ENCODE measurements around the gene ENOX2.
"Not testable (repeated sequence)": the region's sequence is repeated elsewhere in the genome, so short reads cannot be mapped to it uniquely, and the experiment has no call there.

ENOX2 gene

GRCh38 chrX:130902783-130903613 is at the start of gene ENOX2:
ENOX2 (minus strand) TSS chrX:130903209; CDS start chrX:130703216, 199,993 bp downstream.
- peak; percentile 86 for DNase-seq (ENCODE audit: low spot score)

GRCh38 chrX:130952266-130953043 is 49.4 kb upstream of the ENOX2 start:
- DNase-seq (ENCODE audit: low spot score), result no peak

GRCh38 chrX:130944230-130944629 is 41.2 kb upstream of the ENOX2 start:
- DNase-seq (ENCODE audit: low spot score), result no peak

GRCh38 chrX:130937101-130937500 is 34.1 kb upstream of the ENOX2 start:
- DNase-seq (ENCODE audit: low spot score), result no peak

GRCh38 chrX:130933358-130933757 is 30.3 kb upstream of the ENOX2 start:
- no peak for DNase-seq (ENCODE audit: low spot score)

- not testable (repeated sequence) for DNase-seq (ENCODE audit: low spot score)
These were observed 17.4 kb upstream of the ENOX2 start for GRCh38 chrX:130920405-130920804.

GRCh38 chrX:130919676-130920075 is 16.7 kb upstream of the ENOX2 start:
- not testable (repeated sequence) for DNase-seq (ENCODE audit: low spot score)

- DNase-seq (ENCODE audit: low spot score), result not testable (repeated sequence)
These were observed 15.5 kb upstream of the ENOX2 start for GRCh38 chrX:130918498-130918897.

GRCh38 chrX:130916636-130917422 is 13.8 kb upstream of the ENOX2 start:
- peak; percentile 64 for DNase-seq (ENCODE audit: low spot score)

- DNase-seq (ENCODE audit: low spot score), result no peak
These were observed 12.3 kb upstream of the ENOX2 start for GRCh38 chrX:130915302-130915701.

GRCh38 chrX:130909469-130910136 is 6.6 kb upstream of the ENOX2 start:
- no peak for DNase-seq (ENCODE audit: low spot score)

GRCh38 chrX:130906776-130907175 is 3.8 kb upstream of the ENOX2 start:
- DNase-seq (ENCODE audit: low spot score), result no peak

- no peak for DNase-seq (ENCODE audit: low spot score)
These were observed 595 bp downstream of the ENOX2 start for GRCh38 chrX:130902446-130902782.

- no peak for DNase-seq (ENCODE audit: low spot score)
These were observed 6.1 kb downstream of the ENOX2 start for GRCh38 chrX:130896802-130897501.

GRCh38 chrX:130896026-130896425 is 7.0 kb downstream of the ENOX2 start:
- no peak for DNase-seq (ENCODE audit: low spot score)

- DNase-seq (ENCODE audit: low spot score), result no peak
These were observed 7.7 kb downstream of the ENOX2 start for GRCh38 chrX:130895299-130895698.

GRCh38 chrX:130893356-130894085 is 9.5 kb downstream of the ENOX2 start:
- no peak for DNase-seq (ENCODE audit: low spot score)

GRCh38 chrX:130887376-130887775 is 15.6 kb downstream of the ENOX2 start:
- no peak for DNase-seq (ENCODE audit: low spot score)

- DNase-seq (ENCODE audit: low spot score), result no peak
These were observed 17.0 kb downstream of the ENOX2 start for GRCh38 chrX:130885996-130886395.

GRCh38 chrX:130885508-130885907 is 17.5 kb downstream of the ENOX2 start:
- DNase-seq (ENCODE audit: low spot score), result no peak

GRCh38 chrX:130884627-130885026 is 18.4 kb downstream of the ENOX2 start:
- no peak for DNase-seq (ENCODE audit: low spot score)

All from AG08396 (cell line).